B cell (primary cell): ENCODE results near the gene TNFSF12. TPM values are rescaled to one million over a fixed set of nuclear protein-coding genes. Genes with fewer than 3 reads are reported as not detected.

Experiments used
- ATAC-seq: fragments of 200-7000 bp; cut with Tn5 transposase; one replicate; pipeline ENCODE4 v1.10.0; 2021; ENCODE audit warnings: low read depth, mild to moderate bottlenecking, moderate number of reproducible peaks, moderate library complexity
- CTCF ChIA-PET: fragments of 350-600 bp; sonication (Branson Sonifier 250); formaldehyde crosslinking; loops from one replicate; lab custom pipeline; 2021; ENCODE audit warnings: antibody characterized with exemption, inconsistent platforms; lab: Charles Lee
- POLR2A ChIA-PET: fragments of 350-600 bp; sonication (Branson Sonifier 250); formaldehyde crosslinking; loops from one replicate; lab custom pipeline; 2021; ENCODE audit warnings: antibody characterized with exemption; lab: Charles Lee
- DNase-seq: peaks from one replicate; pipeline ENCODE4 v3.0.0; 2013
- H2AFZ ChIP-seq: 2 replicates; pipeline ENCODE4 v1.6.1; 2012; ENCODE audit warnings: mild to moderate bottlenecking, low read depth, low read length; ENCODE audit not compliant: insufficient read depth, poor library complexity, severe bottlenecking
- H3K27ac ChIP-seq, 2 donors: 1 replicate in 1 of 2; 2 replicates in 1 of 2; pipeline ENCODE4 v1.5.1; 2012 to 2013; ENCODE audit warnings: low read length in 2 of 2, mild to moderate bottlenecking in 2 of 2, moderate library complexity in 1 of 2
- H3K27me3 ChIP-seq, 4 experiments: fragments of 200-600 bp in 1 of 4; sonication (generic) in 1 of 4; replicated peaks in 1 of 4; 1 replicate in 2 of 4; 2 replicates in 2 of 4; pipeline versions ENCODE4 v1.6.1 to v1.7.0; 2013 to 2016; ENCODE audit warnings: low read length in 3 of 4, mild to moderate bottlenecking in 2 of 4, mixed read lengths in 1 of 4, moderate library complexity in 1 of 4; ENCODE audit not compliant: insufficient read depth in 4 of 4, control insufficient read depth in 3 of 4; ENCODE audit errors: control extremely low read depth in 1 of 4
- H3K36me3 ChIP-seq, 2 experiments: replicated peaks in 1 of 2; 1 replicate in 1 of 2; 2 replicates in 1 of 2; pipeline versions ENCODE4 v1.6.1 to v1.7.1; 2013; ENCODE audit warnings: low read length in 1 of 2; ENCODE audit not compliant: insufficient read depth in 2 of 2, control insufficient read depth in 1 of 2; ENCODE audit errors: control extremely low read depth in 1 of 2, extremely low read depth in 1 of 2
- H3K4me1 ChIP-seq, 2 donors: fragments of 200-600 bp in 1 of 2; sonication (generic) in 1 of 2; 1 replicate in 1 of 2; 2 replicates in 1 of 2; pipeline versions ENCODE4 v1.5.1 to v1.6.1; 2013 to 2017; ENCODE audit warnings: low read length in 2 of 2; ENCODE audit not compliant: control insufficient read depth in 2 of 2, insufficient read depth in 2 of 2
- H3K4me2 ChIP-seq: replicated peaks from 2 replicates; pipeline ENCODE3; 2012; ENCODE audit warnings: mild to moderate bottlenecking, low read depth, low read length; ENCODE audit not compliant: poor library complexity, severe bottlenecking
- H3K4me3 ChIP-seq, 5 experiments: fragments of 200-600 bp in 1 of 5; sonication (generic) in 1 of 5; 1 replicate in 3 of 5; 2 replicates in 2 of 5; pipeline versions ENCODE4 v1.5.1 to v1.7.0; 2011 to 2016; ENCODE audit warnings: low read length in 4 of 5, mild to moderate bottlenecking in 4 of 5, low read depth in 2 of 5, control low read depth in 1 of 5, moderate library complexity in 1 of 5; ENCODE audit not compliant: insufficient read depth in 1 of 5; ENCODE audit errors: control extremely low read depth in 1 of 5, extremely low read depth in 1 of 5
- H3K79me2 ChIP-seq: fragments of 200-600 bp; sonication (generic); one replicate; pipeline ENCODE4 v1.6.0; 2016; ENCODE audit warnings: low read length; ENCODE audit not compliant: control insufficient read depth, insufficient read depth
- H3K9ac ChIP-seq: fragments of 200-600 bp; sonication (generic); 2 replicates; pipeline ENCODE4 v1.6.1; 2017; ENCODE audit warnings: mild to moderate bottlenecking, low read length, moderate library complexity
- H3K9me3 ChIP-seq, 3 donors: one replicate each; pipeline versions ENCODE4 v1.6.1 to v1.7.1; 2013; ENCODE audit warnings: low read length in 2 of 3; ENCODE audit not compliant: control insufficient read depth in 2 of 3, insufficient read depth in 1 of 3; ENCODE audit errors: control extremely low read depth in 1 of 3
- H4K20me1 ChIP-seq: 2 replicates; pipeline ENCODE4 v1.6.0; 2012; ENCODE audit warnings: mild to moderate bottlenecking, low read length; ENCODE audit not compliant: insufficient read depth, control insufficient read depth, poor library complexity, severe bottlenecking
- H3K27ac Mint-ChIP-seq: one replicate; pipeline ENCODE4 v1.8.0; 2021; ENCODE audit warnings: mixed read lengths
- H3K27me3 Mint-ChIP-seq: one replicate; pipeline ENCODE4 v1.8.0; 2021; ENCODE audit warnings: mixed read lengths
- H3K4me1 Mint-ChIP-seq: one replicate; pipeline ENCODE4 v1.8.0; 2021; ENCODE audit warnings: mixed read lengths
- H3K4me3 Mint-ChIP-seq: one replicate; pipeline ENCODE4 v1.8.0; 2021; ENCODE audit warnings: mixed read lengths
- H3K9me3 Mint-ChIP-seq: one replicate; pipeline ENCODE4 v1.8.0; 2022; ENCODE audit warnings: mixed read lengths; ENCODE audit not compliant: insufficient read depth
- EZH2 ChIP-seq: IDR thresholded peaks from 2 replicates; pipeline ENCODE4 v1.6.1; 2012; ENCODE audit warnings: borderline replicate concordance, low read depth, mild to moderate bottlenecking, moderate library complexity, low read length; ENCODE audit not compliant: insufficient read depth, poor library complexity, severe bottlenecking
- WGBS: methylation state at CpG from one replicate; pipeline ENCODE4 v1.1.5; 2013; ENCODE audit warnings: missing lambda C conversion rate; ENCODE audit not compliant: insufficient coverage; 5-methylcytosine and 5-hydroxymethylcytosine counted together
- intact Hi-C: fragments of 100-400 bp; cut with micrococcal nuclease; formaldehyde crosslinking; loops from one replicate; pipeline ENCODE4 v1.10.0; 2022
- polyA plus RNA-seq: library from polyadenylated mRNA; depleted of rRNA; stranded (reverse); fragments of >200 nt; gene quantifications from 2 replicates; pipeline ENCODE4 v1.2.3, GENCODE V29; 2012
- total RNA-seq, 2 donors: library from RNA; stranded (reverse); fragments of 120-200 nt in 1 of 2; gene quantifications; 1 replicate in 1 of 2; 2 replicates in 1 of 2; pipeline versions ENCODE4 v1.2.3 to v1.2.4, GENCODE V29; 2013 to 2022
- TF ChIP-seq, protein P1 (sequence below): fragments of 200-600 bp; IDR thresholded peaks from one replicate; pipeline ENCODE4 v1.8.0; 2022; ENCODE audit warnings: antibody characterized with exemption, mild to moderate bottlenecking

Gene TNFSF12
- total and polyA plus RNA-seq, 2 donors (not counting 1 experiment from before 2014, with no cell fraction given): 40.6 to 53.4 TPM

DNA sequence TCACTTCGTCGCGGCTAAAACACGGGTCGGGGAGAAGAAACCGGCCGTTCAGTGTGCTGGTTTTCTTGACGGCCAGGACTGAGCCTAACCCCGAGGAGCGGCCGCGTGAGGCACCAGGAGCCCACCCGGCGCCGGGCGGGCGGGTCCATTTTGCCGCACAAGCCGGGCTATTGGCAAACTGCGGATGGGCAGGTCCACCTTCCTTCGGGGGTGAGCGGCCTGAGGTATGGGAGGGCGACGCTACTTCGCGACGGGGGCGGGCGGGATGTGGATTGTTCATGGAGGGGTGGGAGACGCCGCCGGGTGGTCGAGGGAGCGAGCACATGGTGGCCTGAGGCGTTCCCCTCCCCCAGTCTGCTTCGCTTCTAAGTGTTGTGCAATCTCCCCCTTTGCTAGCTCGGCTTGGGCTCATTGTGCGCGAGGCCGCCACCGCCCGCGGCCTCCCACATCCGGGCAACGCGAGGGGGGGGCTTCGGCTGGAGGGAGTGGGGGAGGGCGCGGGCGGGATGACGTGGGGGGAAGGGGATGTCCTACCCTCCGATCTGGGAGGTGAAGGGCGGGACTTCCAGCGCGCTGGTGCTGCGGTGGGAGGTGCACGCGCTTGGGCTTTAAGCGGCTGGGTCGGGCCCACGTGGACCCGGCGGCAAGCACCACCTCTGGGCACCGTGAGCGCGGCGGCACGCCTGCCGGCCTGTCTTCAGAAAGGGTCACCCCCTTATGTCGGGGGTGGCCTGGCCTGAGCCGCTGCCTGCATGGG lies 24.6 kb downstream of the TNFSF12 start:
- H3K36me3 ChIP-seq: peaks cover 24 to 69% of the 10 kb centered on the region in 2 experiments
- Mint-ChIP-seq H3K27me3 (no peaks in the 10 kb centered on the region), H3K4me1 (peaks cover 59% of the 10 kb centered on the region), H3K9me3 (no peaks in the 10 kb centered on the region), H3K4me3 (peak overlapping the region; percentile 94), H3K27ac (peak overlapping the region; percentile 99)
- peaks cover 22 to 33% of the 10 kb centered on the region in 2 donors for H3K4me1 ChIP-seq
- peak overlapping the region; percentile 89 for H3K4me2 ChIP-seq
- H3K27ac ChIP-seq: peak overlapping the region; percentile 85 to 94
- H3K4me3 ChIP-seq: peak overlapping the region; percentile 72 to 98 (median 93)
- no peaks in the 10 kb centered on the region for H3K27me3 ChIP-seq
- H3K9ac ChIP-seq: peak overlapping the region; percentile 98
- H4K20me1 ChIP-seq: peaks cover 55% of the 10 kb centered on the region
- H3K79me2 ChIP-seq: peaks cover 40% of the 10 kb centered on the region
- DNase-seq (peak; percentile 95), ATAC-seq (peak; percentile 42)
- WGBS: under 1% methylated on average over 63 of the region's 71 CpGs
- no peak for TF ChIP-seq EZH2
- TF ChIP-seq, protein P1, sequence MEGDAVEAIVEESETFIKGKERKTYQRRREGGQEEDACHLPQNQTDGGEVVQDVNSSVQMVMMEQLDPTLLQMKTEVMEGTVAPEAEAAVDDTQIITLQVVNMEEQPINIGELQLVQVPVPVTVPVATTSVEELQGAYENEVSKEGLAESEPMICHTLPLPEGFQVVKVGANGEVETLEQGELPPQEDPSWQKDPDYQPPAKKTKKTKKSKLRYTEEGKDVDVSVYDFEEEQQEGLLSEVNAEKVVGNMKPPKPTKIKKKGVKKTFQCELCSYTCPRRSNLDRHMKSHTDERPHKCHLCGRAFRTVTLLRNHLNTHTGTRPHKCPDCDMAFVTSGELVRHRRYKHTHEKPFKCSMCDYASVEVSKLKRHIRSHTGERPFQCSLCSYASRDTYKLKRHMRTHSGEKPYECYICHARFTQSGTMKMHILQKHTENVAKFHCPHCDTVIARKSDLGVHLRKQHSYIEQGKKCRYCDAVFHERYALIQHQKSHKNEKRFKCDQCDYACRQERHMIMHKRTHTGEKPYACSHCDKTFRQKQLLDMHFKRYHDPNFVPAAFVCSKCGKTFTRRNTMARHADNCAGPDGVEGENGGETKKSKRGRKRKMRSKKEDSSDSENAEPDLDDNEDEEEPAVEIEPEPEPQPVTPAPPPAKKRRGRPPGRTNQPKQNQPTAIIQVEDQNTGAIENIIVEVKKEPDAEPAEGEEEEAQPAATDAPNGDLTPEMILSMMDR: no peak
- POLR2A ChIA-PET: interaction anchor here (0.5 to 2.4 kb wide), 15 partner anchors 9 to 598 kb away, joined by 3 to 15 read pairs (median 4); partner anchors contain the start of genes FXR2, MPDU1, POLR2A and SAT2
- H2AFZ ChIP-seq: no peak overlapping the region
- intact Hi-C loops: loop anchor here (2.0 to 10.0 kb wide), 4 partner anchors 171 to 559 kb away; partner anchors contain the start of genes CYB5D1, NAA38, RNASEK and TMEM256
- CTCF ChIA-PET: interaction anchor here (1.0 to 4.9 kb wide), 7 partner anchors 9 to 277 kb away, joined by 3 to 21 read pairs (median 12); partner anchors contain the start of genes MPDU1, SENP3 and SOX15
- H3K9me3 ChIP-seq: no peaks in the 10 kb centered on the region
